HFF-Myc (cell line): ENCODE data around the gene TOMM20L.

Experiments
- DNase-seq: peaks from one replicate; pipeline ENCODE4 v3.0.0-alpha.2; 2011; ENCODE audit warnings: low read depth; ENCODE audit errors: extremely low read depth
- H3K4me3 ChIP-seq: replicated peaks from 2 replicates; pipeline ENCODE4 v1.5.1; 2011; ENCODE audit warnings: low read depth, mild to moderate bottlenecking, control low read depth, low read length
- TF ChIP-seq, protein P1 (sequence below): IDR thresholded peaks from 2 replicates; pipeline ENCODE4 v1.5.1; 2012; ENCODE audit warnings: mild to moderate bottlenecking, low read depth, low read length, control low read depth; ENCODE audit errors: missing control alignments

TOMM20L gene

DNA sequence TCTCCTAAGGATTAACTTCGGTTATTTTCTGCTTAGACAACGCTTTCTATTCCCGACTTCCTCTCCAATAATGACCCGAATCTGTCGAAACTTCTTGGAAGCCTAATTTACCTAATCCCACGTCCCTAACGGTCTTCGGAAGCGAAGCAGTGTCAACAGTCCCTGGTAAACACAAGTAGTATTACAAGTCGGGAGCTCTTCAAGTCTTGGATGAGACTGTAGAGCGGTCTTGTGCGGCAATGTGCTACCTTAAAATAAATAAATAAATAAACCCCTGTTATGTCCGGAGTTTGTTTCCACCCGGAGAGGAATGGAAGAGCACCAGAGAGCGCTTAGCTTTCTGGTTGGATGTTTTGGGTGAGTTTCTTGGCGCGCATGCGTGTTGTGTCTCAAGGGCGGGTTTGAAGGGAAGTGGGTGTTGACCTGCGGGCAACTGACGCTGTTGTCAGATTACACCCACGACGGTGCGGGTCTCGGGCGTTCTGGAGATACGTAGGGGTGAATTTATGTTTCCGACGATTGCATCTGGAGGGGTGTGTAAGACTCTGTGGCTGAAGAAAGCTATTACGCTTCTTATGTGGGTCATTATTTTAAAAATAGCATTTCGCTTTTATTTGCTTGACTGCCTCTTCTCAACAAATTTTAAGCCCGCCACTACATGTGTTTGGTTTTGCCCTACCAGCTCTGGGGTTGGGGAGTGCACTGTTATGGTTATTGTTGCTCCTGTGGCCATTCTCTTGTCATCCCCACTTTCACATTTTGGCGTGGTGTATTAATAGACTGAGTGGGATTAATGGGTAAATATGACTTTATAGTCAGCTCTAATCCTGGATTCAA lies 31.8 kb downstream of the TOMM20L start, which contains the start of the genes KIAA0586 and TIMM9:
TSS of gene KIAA0586 (plus strand) at position 439 of the 837 bp plus-strand sequence. CDS start 546 bp downstream, outside the sequence.
TSS of gene TIMM9 (minus strand) at position 251 of the 837 bp plus-strand sequence. CDS start 15,586 bp downstream, outside the sequence.
- peak within 1 kb of the TSS; percentile 96 for H3K4me3 ChIP-seq
- peak; percentile 98 for DNase-seq
- TF ChIP-seq, protein P1, sequence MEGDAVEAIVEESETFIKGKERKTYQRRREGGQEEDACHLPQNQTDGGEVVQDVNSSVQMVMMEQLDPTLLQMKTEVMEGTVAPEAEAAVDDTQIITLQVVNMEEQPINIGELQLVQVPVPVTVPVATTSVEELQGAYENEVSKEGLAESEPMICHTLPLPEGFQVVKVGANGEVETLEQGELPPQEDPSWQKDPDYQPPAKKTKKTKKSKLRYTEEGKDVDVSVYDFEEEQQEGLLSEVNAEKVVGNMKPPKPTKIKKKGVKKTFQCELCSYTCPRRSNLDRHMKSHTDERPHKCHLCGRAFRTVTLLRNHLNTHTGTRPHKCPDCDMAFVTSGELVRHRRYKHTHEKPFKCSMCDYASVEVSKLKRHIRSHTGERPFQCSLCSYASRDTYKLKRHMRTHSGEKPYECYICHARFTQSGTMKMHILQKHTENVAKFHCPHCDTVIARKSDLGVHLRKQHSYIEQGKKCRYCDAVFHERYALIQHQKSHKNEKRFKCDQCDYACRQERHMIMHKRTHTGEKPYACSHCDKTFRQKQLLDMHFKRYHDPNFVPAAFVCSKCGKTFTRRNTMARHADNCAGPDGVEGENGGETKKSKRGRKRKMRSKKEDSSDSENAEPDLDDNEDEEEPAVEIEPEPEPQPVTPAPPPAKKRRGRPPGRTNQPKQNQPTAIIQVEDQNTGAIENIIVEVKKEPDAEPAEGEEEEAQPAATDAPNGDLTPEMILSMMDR = no peak

DNA sequence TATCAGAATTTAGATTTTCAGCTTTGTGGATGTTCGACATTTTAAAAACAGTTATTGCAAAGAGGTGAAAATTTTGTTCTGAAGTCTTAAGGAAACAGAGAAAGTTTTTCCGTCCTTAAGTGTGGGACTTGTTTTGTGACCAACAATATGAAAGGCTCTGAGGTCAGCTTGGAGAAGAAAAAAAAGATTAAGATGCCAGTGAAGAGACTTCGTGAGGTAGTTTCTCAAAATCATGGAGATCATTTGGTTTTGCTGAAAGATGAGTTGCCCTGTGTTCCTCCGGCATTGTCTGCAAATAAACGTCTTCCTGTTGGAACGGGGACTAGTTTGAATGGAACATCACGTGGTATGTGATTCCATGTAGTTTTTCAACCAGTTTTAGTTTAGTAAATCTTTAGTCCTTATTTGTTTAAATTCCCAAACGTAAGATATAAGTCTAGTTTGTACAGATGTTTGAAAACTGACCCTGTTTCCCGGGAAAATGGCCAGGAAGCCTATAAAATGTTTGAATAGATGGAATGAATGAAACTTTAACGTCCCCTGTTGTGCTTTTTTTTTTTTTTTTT lies 32.5 kb downstream of the TOMM20L start:
- peak overlapping the region; percentile 96 for H3K4me3 ChIP-seq
- TF ChIP-seq, protein P1 = no peak
- DNase-seq = peak; percentile 22

DNA sequence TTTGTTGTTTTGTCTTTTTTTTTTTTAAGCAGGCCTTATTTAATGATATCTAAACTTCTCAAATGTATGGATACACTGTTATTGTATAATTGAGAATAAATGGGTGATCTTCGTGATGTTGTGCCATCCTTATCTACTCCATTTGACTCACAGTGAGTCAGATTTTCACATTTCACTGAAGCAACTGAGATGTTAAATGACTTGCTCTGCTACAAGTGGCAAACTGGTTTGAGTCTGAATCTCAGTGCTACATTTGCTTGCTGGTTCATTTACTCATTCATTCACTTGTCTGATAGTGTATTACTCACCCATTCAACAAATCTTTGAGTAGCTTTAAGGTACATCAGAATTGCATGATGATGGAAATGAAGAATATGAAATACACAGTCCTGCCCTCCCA lies 34.4 kb downstream of the TOMM20L start:
- TF ChIP-seq, protein P1 = no peak
- no peak overlapping the region; the same call in 1 of the 2 replicates for H3K4me3 ChIP-seq
- DNase-seq = no peak

DNA sequence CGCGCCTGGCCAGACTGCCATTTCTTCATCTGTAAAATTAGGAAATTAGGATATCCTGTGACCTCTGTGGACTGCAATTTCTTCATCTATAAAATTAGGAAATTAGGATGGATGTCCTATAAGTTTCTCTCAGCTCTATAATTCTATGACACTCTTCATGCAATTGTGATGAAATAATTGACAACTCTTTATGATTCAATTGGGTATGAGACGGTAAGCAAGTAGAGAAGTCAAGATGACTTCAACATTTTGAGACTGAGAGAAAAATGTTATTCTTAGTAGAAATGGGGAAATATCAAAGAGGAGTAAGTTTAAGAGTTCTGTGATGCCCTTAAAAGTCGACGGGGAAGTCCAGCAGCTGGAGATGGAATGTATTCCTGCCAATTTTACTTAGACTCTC lies 43.7 kb downstream of the TOMM20L start:
- TF ChIP-seq, protein P1 = no peak
- no peak overlapping the region for H3K4me3 ChIP-seq
- no peak for DNase-seq

DNA sequence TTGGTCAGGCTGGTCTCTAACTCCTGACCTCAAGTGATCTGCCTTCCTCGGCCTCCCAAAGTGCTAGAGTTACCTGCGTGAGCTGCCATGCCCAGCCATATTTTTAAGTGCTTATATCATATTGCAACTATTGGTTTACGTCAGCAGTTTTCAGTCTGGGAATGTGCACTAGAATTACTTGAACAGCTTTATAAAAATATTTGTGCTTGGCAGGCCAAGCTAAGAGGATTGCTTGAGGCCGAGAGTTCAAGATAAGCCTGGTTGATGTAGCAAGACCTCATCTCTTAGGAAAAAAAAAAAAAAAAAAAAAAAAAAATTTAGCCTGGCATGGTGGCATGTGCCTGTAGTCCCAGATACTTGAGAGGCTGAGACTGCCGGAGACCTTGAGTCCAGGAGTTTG lies 48.9 kb downstream of the TOMM20L start:
- DNase-seq = no peak
- H3K4me3 ChIP-seq = no peak overlapping the region
- TF ChIP-seq, protein P1 = no peak

DNA sequence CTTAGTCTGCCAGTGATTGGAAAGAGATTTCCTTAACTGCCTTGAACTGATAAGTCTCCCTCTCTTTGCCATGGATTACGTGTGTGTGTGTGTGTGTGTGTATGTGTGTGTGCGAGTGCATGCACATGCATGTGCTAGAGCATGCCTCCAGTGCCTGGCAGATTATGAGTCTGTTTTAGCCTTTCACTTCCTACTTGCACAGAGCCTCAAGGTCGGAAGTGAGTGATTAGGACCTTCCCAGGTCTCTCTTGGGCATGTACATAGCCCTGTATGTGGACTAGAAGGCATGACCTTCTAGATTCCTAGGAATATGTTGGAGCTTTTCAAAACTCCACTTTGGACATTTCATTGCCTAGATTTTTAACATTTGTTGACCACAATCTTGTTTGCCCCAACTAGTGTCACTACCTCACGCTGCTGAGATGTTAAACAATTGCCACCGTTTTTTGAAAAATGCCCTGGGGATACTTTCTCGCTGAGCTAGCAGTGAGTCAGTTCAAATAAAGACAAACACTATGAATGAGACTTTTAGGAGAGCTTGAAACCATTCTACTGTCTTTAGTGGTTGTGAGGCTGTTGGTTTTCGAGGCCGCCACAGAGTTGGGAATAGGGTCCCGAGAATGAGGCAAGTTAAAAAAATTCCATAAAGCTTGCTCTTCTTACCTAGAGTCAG lies 60.0 kb downstream of the TOMM20L start:
- no peak overlapping the region for H3K4me3 ChIP-seq
- no peak for DNase-seq
- TF ChIP-seq, protein P1 = no peak
